Hepatocyte (in vitro differentiated cells): ENCODE data around the gene EEIG2. TPM values are rescaled to one million over a fixed set of nuclear protein-coding genes. Genes with fewer than 3 reads are reported as not detected.

Experiments used
- DNase-seq: peaks from one replicate; pipeline ENCODE4 v3.0.0-alpha.2; 2016; ENCODE audit warnings: low spot score
- H2AFZ ChIP-seq: fragments of 200-600 bp; sonication (generic); 2 replicates; pipeline ENCODE4 v1.6.0; 2016; ENCODE audit warnings: antibody characterized with exemption, mild to moderate bottlenecking
- H3K27ac ChIP-seq: fragments of 200-600 bp; sonication (generic); 2 replicates; pipeline ENCODE4 v1.5.1; 2016; ENCODE audit warnings: mild to moderate bottlenecking
- H3K27me3 ChIP-seq: fragments of 200-600 bp; sonication (generic); 2 replicates; pipeline ENCODE4 v1.6.1; 2016
- H3K36me3 ChIP-seq: fragments of 200-600 bp; sonication (generic); replicated peaks from 2 replicates; pipeline ENCODE4 v1.5.1; 2016; ENCODE audit warnings: low read depth; ENCODE audit not compliant: insufficient read depth
- H3K4me1 ChIP-seq: fragments of 200-600 bp; sonication (generic); 2 replicates; pipeline ENCODE4 v1.5.1; 2016; ENCODE audit warnings: mild to moderate bottlenecking, moderate library complexity; ENCODE audit not compliant: insufficient read depth
- H3K4me2 ChIP-seq: fragments of 200-600 bp; sonication (generic); 2 replicates; pipeline ENCODE4 v1.6.0; 2016
- H3K4me3 ChIP-seq: fragments of 200-600 bp; sonication (generic); 2 replicates; pipeline ENCODE4 v1.5.1; 2016; ENCODE audit warnings: mild to moderate bottlenecking
- H3K79me2 ChIP-seq: fragments of 200-600 bp; sonication (generic); 2 replicates; pipeline ENCODE4 v1.6.0; 2017; ENCODE audit warnings: mild to moderate bottlenecking
- H3K9me2 ChIP-seq: fragments of 200-600 bp; sonication (generic); replicated peaks from 2 replicates; pipeline ENCODE4 v1.6.0; 2017; ENCODE audit warnings: mild to moderate bottlenecking; ENCODE audit not compliant: insufficient read depth
- H3K9me3 ChIP-seq: fragments of 200-600 bp; sonication (generic); 2 replicates; pipeline ENCODE4 v1.5.1; 2016; ENCODE audit warnings: low read depth, mild to moderate bottlenecking
- H4K20me1 ChIP-seq: fragments of 200-600 bp; sonication (generic); 2 replicates; pipeline ENCODE4 v1.6.0; 2016; ENCODE audit warnings: mild to moderate bottlenecking; ENCODE audit not compliant: insufficient read depth, poor library complexity, severe bottlenecking
- CTCF ChIP-seq: fragments of 200-600 bp; sonication (generic); IDR thresholded peaks from 2 replicates; pipeline ENCODE4 v1.5.1; 2016; ENCODE audit warnings: antibody characterized with exemption, mild to moderate bottlenecking; ENCODE audit not compliant: poor library complexity
- EZH2 ChIP-seq: fragments of 200-600 bp; sonication (generic); IDR thresholded peaks from 2 replicates; pipeline ENCODE4 v1.6.1; 2016; ENCODE audit warnings: antibody characterized with exemption, mild to moderate bottlenecking, borderline replicate concordance
- EZH2phosphoT487 ChIP-seq: fragments of 200-600 bp; sonication (generic); IDR thresholded peaks from one replicate; pipeline ENCODE4 v1.6.1; 2018; ENCODE audit warnings: antibody characterized with exemption, mild to moderate bottlenecking, low read depth, moderate library complexity; ENCODE audit not compliant: unreplicated experiment, severe bottlenecking
- WGBS: methylation state at CpG from one replicate; pipeline ENCODE4 v1.1.6; 2016; ENCODE audit warnings: low lambda C conversion rate; ENCODE audit errors: missing lambda C conversion rate; 5-methylcytosine and 5-hydroxymethylcytosine counted together
- polyA plus RNA-seq: library from polyadenylated mRNA; unstranded; fragments of >200 nt; fragmentation: Nextera tagmentation; extraction: Ambion mirVana; gene quantifications from 2 replicates; pipeline ENCODE4 v1.2.1, GENCODE V29; 2016
- total RNA-seq: library from RNA; depleted of rRNA; stranded (reverse); fragments of >200 nt; gene quantifications from 2 replicates; pipeline ENCODE4 v1.2.3, GENCODE V29; 2014

The EEIG2 gene
- total and polyA plus RNA-seq, 2 experiments from 2014 or later, result 5.1 to 16.0 TPM

GRCh38 chr1:108556066-108556465 lies 3.8 kb upstream of the EEIG2 start:
- Histone ChIP-seq H3K27ac (no peak overlapping the region), H3K9me3 (no peaks in the 10 kb centered on the region)

GRCh38 chr1:108556499-108556898 lies 3.4 kb upstream of the EEIG2 start:
- H3K27me3 ChIP-seq, result no peaks in the 10 kb centered on the region
- no peaks in the 10 kb centered on the region for H3K9me3 ChIP-seq
- peaks cover 3% of the 10 kb centered on the region for H4K20me1 ChIP-seq
- no peak overlapping the region for H3K4me3 ChIP-seq
- no peak for DNase-seq
- no peak overlapping the region for H3K4me2 ChIP-seq
- TF ChIP-seq CTCF (no peak), EZH2phosphoT487 (no peak), EZH2 (no peak)
- H3K27ac ChIP-seq, result no peak overlapping the region
- no peaks in the 10 kb centered on the region for H3K36me3 ChIP-seq
- no peaks in the 10 kb centered on the region for H3K9me2 ChIP-seq
- H3K4me1 ChIP-seq, result peaks cover 9% of the 10 kb centered on the region
- peaks cover 5% of the 10 kb centered on the region for H3K79me2 ChIP-seq
- H2AFZ ChIP-seq, result no peak overlapping the region
- 81% methylated on average over 4 of the region's 4 CpGs for WGBS

More at GRCh38 chr1:108556066-108556465, 3.8 kb upstream of the EEIG2 start:
- Histone ChIP-seq H3K79me2 (peaks cover under 1% of the 10 kb centered on the region), H3K4me2 (no peak overlapping the region), H3K9me2 (no peaks in the 10 kb centered on the region), H4K20me1 (no peaks in the 10 kb centered on the region), H2AFZ (no peak overlapping the region), H3K27me3 (no peaks in the 10 kb centered on the region), H3K4me3 (no peak overlapping the region), H3K36me3 (no peaks in the 10 kb centered on the region), H3K4me1 (peaks cover 4% of the 10 kb centered on the region)
- no peak for DNase-seq
- TF ChIP-seq CTCF (no peak), EZH2 (no peak), EZH2phosphoT487 (no peak)

GRCh38 chr1:108557296-108557695 lies 2.6 kb upstream of the EEIG2 start:
- TF ChIP-seq CTCF, result no peak
- TF ChIP-seq EZH2phosphoT487, result no peak
- TF ChIP-seq EZH2, result no peak
- H3K36me3 ChIP-seq, result no peaks in the 10 kb centered on the region
- H3K4me1 ChIP-seq, result peaks cover 13% of the 10 kb centered on the region
- H4K20me1 ChIP-seq, result peaks cover 4% of the 10 kb centered on the region
- no peaks in the 10 kb centered on the region for H3K27me3 ChIP-seq
- H3K9me3 ChIP-seq, result no peaks in the 10 kb centered on the region
- H3K9me2 ChIP-seq, result no peaks in the 10 kb centered on the region
- no peak overlapping the region for H3K27ac ChIP-seq
- DNase-seq, result no peak
- H3K4me2 ChIP-seq, result no peak overlapping the region
- no peak overlapping the region for H2AFZ ChIP-seq
- no peak overlapping the region for H3K4me3 ChIP-seq
- peaks cover 13% of the 10 kb centered on the region for H3K79me2 ChIP-seq
